Activated T-helper 1 cell treated with anti-CD3 and anti-CD28 coated beads, Interleukin-2, amount 50 U/mL, for 16 hours (primary cell): ENCODE data around the gene ZNF239.
"Not testable (repeated sequence)": the region's sequence is repeated elsewhere in the genome, so short reads cannot be mapped to it uniquely, and the experiment has no call there.

ENCODE experiments used
- DNase-seq, 2 donors: peaks; one replicate each; pipeline ENCODE4 v3.0.0-alpha.2; 2020; ENCODE audit warnings: low read depth in 1 of 2, low spot score in 1 of 2

ZNF239 gene

GRCh38 chr10:43584051-43584450 is 9.6 kb upstream of the ZNF239 start:
- DNase-seq = no peak

GRCh38 chr10:43576580-43576979 is 2.2 kb upstream of the ZNF239 start:
- DNase-seq = no peak

- DNase-seq = no peak
Measured at GRCh38 chr10:43576062-43576461, 1.6 kb upstream of the ZNF239 start.

- no peak for DNase-seq
Measured at GRCh38 chr10:43574906-43575305, 490 bp upstream of the ZNF239 start.

- DNase-seq = no peak
Measured at GRCh38 chr10:43573250-43574000, 991 bp downstream of the ZNF239 start.

GRCh38 chr10:43570971-43571370 is 3.4 kb downstream of the ZNF239 start:
- DNase-seq = no peak

- no peak for DNase-seq
Measured at GRCh38 chr10:43569681-43570080, 4.7 kb downstream of the ZNF239 start.

- no peak for DNase-seq
Measured at GRCh38 chr10:43557214-43557613, 17.2 kb downstream of the ZNF239 start.

GRCh38 chr10:43543746-43544145 is 30.7 kb downstream of the ZNF239 start:
- not testable (repeated sequence) for DNase-seq

- no peak for DNase-seq
Measured at GRCh38 chr10:43524434-43525247, 49.8 kb downstream of the ZNF239 start.
